GM12872 (cell line): ENCODE results near the gene ZNF738.

ENCODE experiments used
- TF ChIP-seq, protein P1 (sequence below): IDR thresholded peaks from 3 replicates; pipeline ENCODE4 v1.5.1; 2011; ENCODE audit warnings: low read depth, mild to moderate bottlenecking, low read length, moderate library complexity; ENCODE audit not compliant: insufficient read depth

ZNF738 gene

DNA sequence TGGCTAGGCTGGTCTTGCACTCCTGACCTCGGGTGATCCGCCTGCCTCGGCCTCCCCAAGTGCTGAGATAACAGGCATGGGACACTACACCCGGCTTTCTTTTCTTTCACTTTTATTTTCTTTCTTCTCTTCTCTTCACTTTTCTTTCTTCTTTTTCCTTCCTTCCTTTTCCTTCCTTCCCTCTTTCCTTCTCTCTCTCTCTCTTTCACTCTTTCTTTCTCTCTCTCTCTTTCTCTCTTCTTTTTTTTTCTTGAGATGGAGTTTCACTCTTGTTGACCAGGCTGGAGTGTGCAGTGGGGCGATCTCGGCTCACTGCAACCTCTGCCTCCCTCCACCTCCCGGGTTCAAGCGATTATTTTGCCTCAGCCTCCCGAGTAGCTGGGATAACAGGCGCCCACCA is 37.3 kb downstream of the ZNF738 start:
- TF ChIP-seq, protein P1, sequence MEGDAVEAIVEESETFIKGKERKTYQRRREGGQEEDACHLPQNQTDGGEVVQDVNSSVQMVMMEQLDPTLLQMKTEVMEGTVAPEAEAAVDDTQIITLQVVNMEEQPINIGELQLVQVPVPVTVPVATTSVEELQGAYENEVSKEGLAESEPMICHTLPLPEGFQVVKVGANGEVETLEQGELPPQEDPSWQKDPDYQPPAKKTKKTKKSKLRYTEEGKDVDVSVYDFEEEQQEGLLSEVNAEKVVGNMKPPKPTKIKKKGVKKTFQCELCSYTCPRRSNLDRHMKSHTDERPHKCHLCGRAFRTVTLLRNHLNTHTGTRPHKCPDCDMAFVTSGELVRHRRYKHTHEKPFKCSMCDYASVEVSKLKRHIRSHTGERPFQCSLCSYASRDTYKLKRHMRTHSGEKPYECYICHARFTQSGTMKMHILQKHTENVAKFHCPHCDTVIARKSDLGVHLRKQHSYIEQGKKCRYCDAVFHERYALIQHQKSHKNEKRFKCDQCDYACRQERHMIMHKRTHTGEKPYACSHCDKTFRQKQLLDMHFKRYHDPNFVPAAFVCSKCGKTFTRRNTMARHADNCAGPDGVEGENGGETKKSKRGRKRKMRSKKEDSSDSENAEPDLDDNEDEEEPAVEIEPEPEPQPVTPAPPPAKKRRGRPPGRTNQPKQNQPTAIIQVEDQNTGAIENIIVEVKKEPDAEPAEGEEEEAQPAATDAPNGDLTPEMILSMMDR: no peak

- TF ChIP-seq, protein P1: no peak
Observed at GRCh38 chr19:21396893-21397572, 38.2 kb downstream of the ZNF738 start, which contains the start of gene ZNF493. Gene ZNF493, plus strand, starts transcription at chr19:21397133. Its CDS starts 105 bp downstream, at chr19:21397238.

- TF ChIP-seq, protein P1: no peak
Observed at GRCh38 chr19:21398851-21399250, 40.1 kb downstream of the ZNF738 start.

DNA sequence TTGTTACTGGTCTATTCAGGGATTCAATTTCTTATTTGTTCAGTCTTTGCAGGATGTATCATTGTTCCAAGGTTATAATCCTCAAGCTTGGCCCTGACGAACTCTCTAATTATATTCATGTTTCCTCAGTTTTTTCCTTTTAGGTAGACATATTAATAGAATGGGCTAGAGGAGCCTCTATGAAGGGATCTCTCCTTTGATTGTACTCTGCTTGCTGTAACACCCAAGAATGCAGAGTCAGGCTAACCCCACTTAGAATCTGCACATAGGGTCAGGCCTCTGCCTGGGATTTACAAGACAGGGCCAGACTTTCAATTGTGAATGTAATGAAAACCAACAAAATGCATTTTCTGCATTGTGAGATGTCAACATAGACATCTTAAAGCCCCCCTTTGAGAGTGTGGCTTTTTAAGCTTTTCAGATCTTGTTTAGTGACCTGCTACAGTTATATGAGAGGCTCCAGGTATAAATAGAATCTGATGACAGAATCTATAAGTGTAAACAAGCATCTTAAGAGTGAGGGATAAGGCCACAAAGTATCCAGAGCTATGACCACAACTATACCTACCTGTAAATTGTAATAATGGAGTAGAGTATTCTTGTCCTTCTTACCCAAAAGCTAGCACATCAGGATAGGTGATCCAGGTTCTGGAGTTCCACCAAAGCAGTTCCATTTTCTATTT is 43.6 kb downstream of the ZNF738 start:
- TF ChIP-seq, protein P1: no peak

DNA sequence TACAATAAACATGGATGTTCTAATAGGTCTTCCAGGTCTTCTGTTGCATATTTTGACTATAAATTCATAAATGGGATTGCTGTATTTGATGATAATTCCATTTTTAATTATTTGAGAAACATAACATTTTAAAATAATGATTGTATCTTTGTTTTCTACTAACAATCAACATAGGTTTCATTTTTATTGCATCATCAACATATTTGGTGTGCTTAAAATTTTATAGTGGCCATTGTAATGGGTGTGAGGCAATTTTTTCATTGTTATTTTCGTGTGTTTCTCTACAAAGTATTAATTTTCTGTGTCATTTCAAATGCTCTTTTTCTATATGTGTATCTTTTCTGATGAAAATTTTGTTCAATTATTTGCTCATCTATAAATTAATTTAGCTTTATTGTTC is 51.4 kb downstream of the ZNF738 start:
- TF ChIP-seq, protein P1: no peak

GRCh38 chr19:21422244-21422643 is 63.4 kb downstream of the ZNF738 start:
- TF ChIP-seq, protein P1: no peak

GRCh38 chr19:21423057-21424041 is 64.5 kb downstream of the ZNF738 start:
- TF ChIP-seq, protein P1: no peak
